ENCODE measurements around the gene GRIK1. TPM values are rescaled to one million over a fixed set of nuclear protein-coding genes. Genes with fewer than 3 reads are reported as not detected.

The GRIK1 gene
- total RNA-seq, 1 experiment from 2014 or later, result 0.09 TPM

GRCh38 chr21:29682800-29683199 lies 257.0 kb downstream of the GRIK1 start:
- H3K27me3 Mint-ChIP-seq (ENCODE audit: low read depth), result no peaks in the 10 kb centered on the region
- DNase-seq (ENCODE audit: low spot score) (no peak), ATAC-seq (no peak)
- no peak overlapping the region for H3K4me3 Mint-ChIP-seq
- TF ChIP-seq USF1 (CRISPR knock-in tag; IDR thresholded peaks at IDR 0.05) (no peak), TP53 (CRISPR knock-in tag; IDR thresholded peaks at IDR 0.05) (no peak), E2F1 (CRISPR knock-in tag; IDR thresholded peaks at IDR 0.05) (no peak), ZNF263 (CRISPR knock-in tag; IDR thresholded peaks at IDR 0.05; ENCODE audit: low read depth) (no peak), ZNF219 (CRISPR knock-in tag; IDR thresholded peaks at IDR 0.05; ENCODE audit: borderline replicate concordance) (no peak), ZNF671 (CRISPR knock-in tag; IDR thresholded peaks at IDR 0.05) (no peak), HMGXB4 (CRISPR knock-in tag; IDR thresholded peaks at IDR 0.05) (no peak), ZNF232 (CRISPR knock-in tag; IDR thresholded peaks at IDR 0.05) (no peak), MXD4 (CRISPR knock-in tag; IDR thresholded peaks at IDR 0.05; ENCODE audit: borderline replicate concordance) (no peak), NR2C2 (CRISPR knock-in tag; IDR thresholded peaks at IDR 0.05) (no peak), AR (CRISPR knock-in tag; IDR thresholded peaks at IDR 0.05) (no peak), RELA (CRISPR knock-in tag; IDR thresholded peaks at IDR 0.05; ENCODE audit: borderline replicate concordance) (no peak), CREB1 (CRISPR knock-in tag; IDR thresholded peaks at IDR 0.05) (no peak), TEAD1 (CRISPR knock-in tag; IDR thresholded peaks at IDR 0.05) (no peak), ZNF416 (CRISPR knock-in tag; IDR thresholded peaks at IDR 0.05) (no peak)
- peaks cover 3% of the 10 kb centered on the region for H3K4me1 Mint-ChIP-seq
- ChIA-PET POLR2A (no interaction called here), CTCF (no interaction called here)
- no peaks in the 10 kb centered on the region for H3K36me3 Mint-ChIP-seq
- H3K27ac Mint-ChIP-seq, result no peak overlapping the region
- H3K9me3 Mint-ChIP-seq, result peaks cover 12% of the 10 kb centered on the region

GRCh38 chr21:29680273-29680672 lies 259.5 kb downstream of the GRIK1 start:
- ATAC-seq, result no peak
- POLR2A ChIA-PET, result no interaction called here
- TF ChIP-seq ZNF532 (CRISPR knock-in tag; IDR thresholded peaks at IDR 0.05; ENCODE audit: borderline replicate concordance), result no peak
- TF ChIP-seq ZNF396 (CRISPR knock-in tag; IDR thresholded peaks at IDR 0.05; ENCODE audit: borderline replicate concordance), result no peak
- no peak for TF ChIP-seq USF1 (CRISPR knock-in tag; IDR thresholded peaks at IDR 0.05)
- TF ChIP-seq EMX1 (CRISPR knock-in tag; IDR thresholded peaks at IDR 0.05), result no peak
- no peak for TF ChIP-seq NR2C2 (CRISPR knock-in tag; IDR thresholded peaks at IDR 0.05)
- no peak for TF ChIP-seq MYBL2 (CRISPR knock-in tag; IDR thresholded peaks at IDR 0.05)
- no peak for TF ChIP-seq MAX (CRISPR knock-in tag; IDR thresholded peaks at IDR 0.05)
- TF ChIP-seq STAT6 (CRISPR knock-in tag; conservative IDR thresholded peaks at IDR 0.05; ENCODE audit: low read depth), result no peak
- TF ChIP-seq SP1 (CRISPR knock-in tag; conservative IDR thresholded peaks at IDR 0.05), result no peak

More at GRCh38 chr21:29680273-29680672, 259.5 kb downstream of the GRIK1 start:
- DNase-seq (ENCODE audit: low spot score), result no peak
- peaks cover 26% of the 10 kb centered on the region for H3K4me1 Mint-ChIP-seq
- no peaks in the 10 kb centered on the region for H3K27me3 Mint-ChIP-seq (ENCODE audit: low read depth)
- H3K4me3 Mint-ChIP-seq, result no peak overlapping the region
- no peak overlapping the region for H3K27ac Mint-ChIP-seq
- CTCF ChIA-PET, result no interaction called here
- H3K36me3 Mint-ChIP-seq, result no peaks in the 10 kb centered on the region
- peaks cover 12% of the 10 kb centered on the region for H3K9me3 Mint-ChIP-seq
